Right lobe of liver (tissue), 6 donors: ENCODE results near the gene ADGRG6. TPM values are rescaled to one million over a fixed set of nuclear protein-coding genes. Genes with fewer than 3 reads are reported as not detected.

Experiments used
- ATAC-seq, 4 donors: fragments of 200-7000 bp; cut with Tn5 transposase; one replicate each; pipeline ENCODE4 v1.9.1; 2020; ENCODE audit warnings: mild to moderate bottlenecking in 4 of 4, moderate library complexity in 4 of 4
- DNase-seq, 3 donors: peaks; one replicate each; pipeline ENCODE4 v3.0.0-alpha.2; 2020
- H3K27ac ChIP-seq, 3 donors: fragments of 200-600 bp; one replicate each; pipeline ENCODE4 v1.8.0; 2022
- H3K27me3 ChIP-seq, 2 donors: fragments of 200-600 bp; one replicate each; pipeline ENCODE4 v1.8.0; 2022
- H3K36me3 ChIP-seq, 4 donors: fragments of 200-600 bp; sonication (generic) in 1 of 4; one replicate each; pipeline versions ENCODE4 v1.5.1 to v1.8.0; 2017 to 2022; ENCODE audit warnings: control low read depth in 1 of 4
- H3K4me1 ChIP-seq, 4 donors: fragments of 200-600 bp; sonication (generic) in 1 of 4; one replicate each; pipeline versions ENCODE4 v1.5.1 to v1.8.0; 2017 to 2022; ENCODE audit warnings: control low read depth in 1 of 4
- H3K4me3 ChIP-seq, 3 donors: fragments of 200-600 bp; one replicate each; pipeline ENCODE4 v1.8.0; 2022
- H3K9me3 ChIP-seq, 4 donors: fragments of 200-600 bp; sonication (generic) in 1 of 4; one replicate each; pipeline versions ENCODE4 v1.5.1 to v1.8.0; 2017 to 2022; ENCODE audit warnings: control low read depth in 1 of 4
- CTCF ChIP-seq, 4 donors: fragments of 200-600 bp in 3 of 4; fragments of 450-650 bp in 1 of 4; IDR thresholded peaks; one replicate each; pipeline versions ENCODE4 v1.5.1 to v1.8.0; 2016 to 2022; ENCODE audit warnings: antibody characterized with exemption in 4 of 4, mild to moderate bottlenecking in 2 of 4
- POLR2A ChIP-seq: fragments of 450-650 bp; IDR thresholded peaks from one replicate; pipeline ENCODE4 v1.6.1; 2017; ENCODE audit warnings: antibody characterized with exemption, mild to moderate bottlenecking
- WGBS: methylation state at CpG from one replicate; pipeline ENCODE4 v1.1.6; 2018; ENCODE audit warnings: low coverage, low lambda C conversion rate; ENCODE audit not compliant: insufficient coverage; ENCODE audit errors: missing lambda C conversion rate; 5-methylcytosine and 5-hydroxymethylcytosine counted together
- intact Hi-C, 2 donors: fragments of 100-400 bp; cut with DNase I; formaldehyde crosslinking; loops; one replicate each; pipeline versions ENCODE4 v1.11.2 to v1.14.1; 2022
- total RNA-seq, 6 experiments: library from RNA; depleted of rRNA in 2 of 6; stranded (reverse); fragments of >200 nt in 2 of 6; fragmentation: NEBNext Ultra II Directional in 3 of 6; extraction: Animal tissue kit (Norgen Biotek cat#: 25700) in 3 of 6; gene quantifications; one replicate each; pipeline versions ENCODE4 v1.1.0 to v1.2.4, GENCODE V29; 2016 to 2023
- donor health status: DM: no; HTN: yes; CAD: no.
- donor health status: DM: no; HTN: no; CAD: no.
- donor health status: DM: no; HTN: no; CAD: no.
- donor health status: DM: no; HTN: yes; CAD: no.
- donor health status: DM: no; HTN: yes; CAD: no.

Gene ADGRG6
- total RNA-seq, 6 experiments from 2014 or later: 49.6 to 114 (median 94.6) TPM

- no peaks in the 10 kb centered on the region for H3K9me3 ChIP-seq
- H3K27ac ChIP-seq: peak overlapping the region in 1 of 3 donors; percentile 84
- no peak for TF ChIP-seq POLR2A
- H3K4me3 ChIP-seq: no peak overlapping the region
- intact Hi-C loops: no loop called here
- no peak for DNase-seq
- H3K27me3 ChIP-seq: no peaks in the 10 kb centered on the region
- 56% methylated on average over 4 of the region's 4 CpGs for WGBS
- no peaks in the 10 kb centered on the region for H3K36me3 ChIP-seq
- no peak for ATAC-seq
- H3K4me1 ChIP-seq: peaks cover 0 to 51% (median 23%) of the 10 kb centered on the region in 4 donors
These were observed 75.7 kb downstream of the ADGRG6 start for GRCh38 chr6:142377497-142377848.

- Histone ChIP-seq H3K36me3 (no peaks in the 10 kb centered on the region), H3K27ac (no peak overlapping the region), H3K4me1 (peaks cover 0 to 43% (median 19%) of the 10 kb centered on the region in 4 donors), H3K9me3 (no peaks in the 10 kb centered on the region), H3K27me3 (no peaks in the 10 kb centered on the region), H3K4me3 (no peak overlapping the region)
- no peak for TF ChIP-seq CTCF (IDR thresholded peaks at IDR 0.05)
- no peak for TF ChIP-seq POLR2A
- intact Hi-C loops: no loop called here
- ATAC-seq: peak in 2 of 4 donors; percentile 19 to 31
- no peak for DNase-seq
- 35% methylated on average over 2 of the region's 2 CpGs for WGBS
These were observed 76.5 kb downstream of the ADGRG6 start for GRCh38 chr6:142378138-142378875.

GRCh38 chr6:142380626-142381025 lies 78.8 kb downstream of the ADGRG6 start:
- Histone ChIP-seq H3K4me3 (no peak overlapping the region), H3K27me3 (no peaks in the 10 kb centered on the region), H3K27ac (no peak overlapping the region), H3K36me3 (no peaks in the 10 kb centered on the region), H3K9me3 (no peaks in the 10 kb centered on the region), H3K4me1 (peaks cover 0 to 30% (median 13%) of the 10 kb centered on the region in 4 donors)
- WGBS: 70% methylated on average over 4 of the region's 4 CpGs
- ATAC-seq: peak in 2 of 4 donors; percentile 9 to 15
- TF ChIP-seq CTCF (IDR thresholded peaks at IDR 0.05) (no peak), POLR2A (no peak)
- intact Hi-C loops: no loop called here
- DNase-seq: no peak

- DNase-seq: no peak
- WGBS: 63% methylated on average over 2 of the region's 2 CpGs
- intact Hi-C loops: no loop called here
- Histone ChIP-seq H3K27me3 (no peaks in the 10 kb centered on the region), H3K4me1 (peaks cover 0 to 30% (median 10%) of the 10 kb centered on the region in 4 donors), H3K27ac (no peak overlapping the region), H3K9me3 (no peaks in the 10 kb centered on the region), H3K36me3 (no peaks in the 10 kb centered on the region), H3K4me3 (no peak overlapping the region)
- TF ChIP-seq CTCF (IDR thresholded peaks at IDR 0.05) (no peak), POLR2A (no peak)
- no peak for ATAC-seq
These were observed 79.4 kb downstream of the ADGRG6 start for GRCh38 chr6:142381181-142381580.

GRCh38 chr6:142381845-142382378 lies 80.1 kb downstream of the ADGRG6 start:
- Histone ChIP-seq H3K4me1 (peaks cover 0 to 24% (median 7%) of the 10 kb centered on the region in 4 donors), H3K27me3 (no peaks in the 10 kb centered on the region), H3K9me3 (no peaks in the 10 kb centered on the region), H3K27ac (no peak overlapping the region), H3K4me3 (no peak overlapping the region), H3K36me3 (no peaks in the 10 kb centered on the region)
- intact Hi-C loops: no loop called here
- DNase-seq: no peak
- ATAC-seq: no peak
- 78% methylated on average over 5 of the region's 5 CpGs for WGBS
- TF ChIP-seq CTCF (IDR thresholded peaks at IDR 0.05) (no peak), POLR2A (no peak)
